NAMALWA (cell line): ENCODE results near the gene GPR32.
"Not testable (repeated sequence)": the region's sequence is repeated elsewhere in the genome, so short reads cannot be mapped to it uniquely, and the experiment has no call there.

Source experiments
- DNase-seq: peaks from one replicate; pipeline ENCODE4 v3.0.0-alpha.2; 2015; ENCODE audit warnings: low spot score

The GPR32 gene

GRCh38 chr19:50749490-50749889 is 20.8 kb upstream of the GPR32 start:
- no peak for DNase-seq

GRCh38 chr19:50750010-50750409 is 20.3 kb upstream of the GPR32 start:
- peak; percentile 66 for DNase-seq

- no peak for DNase-seq
Observed at GRCh38 chr19:50753879-50754278, 16.4 kb upstream of the GPR32 start.

GRCh38 chr19:50756244-50756643 is 14.0 kb upstream of the GPR32 start:
- DNase-seq: not testable (repeated sequence)

GRCh38 chr19:50757624-50758023 is 12.6 kb upstream of the GPR32 start:
- DNase-seq: not testable (repeated sequence)

GRCh38 chr19:50759076-50759475 is 11.2 kb upstream of the GPR32 start:
- DNase-seq: not testable (repeated sequence)

GRCh38 chr19:50759886-50760285 is 10.4 kb upstream of the GPR32 start:
- peak; percentile 85 for DNase-seq

- not testable (repeated sequence) for DNase-seq
Observed at GRCh38 chr19:50761501-50761900, 8.8 kb upstream of the GPR32 start.

- not testable (repeated sequence) for DNase-seq
Observed at GRCh38 chr19:50763521-50763920, 6.7 kb upstream of the GPR32 start.

- DNase-seq: no peak
Observed at GRCh38 chr19:50764409-50764808, 5.9 kb upstream of the GPR32 start.

- DNase-seq: not testable (repeated sequence)
Observed at GRCh38 chr19:50766746-50767145, 3.5 kb upstream of the GPR32 start.

- DNase-seq: not testable (repeated sequence)
Observed at GRCh38 chr19:50767263-50767662, 3.0 kb upstream of the GPR32 start.

- DNase-seq: no peak
Observed at GRCh38 chr19:50768277-50768676, 2.0 kb upstream of the GPR32 start.

GRCh38 chr19:50770888-50771287 is 624 bp downstream of the GPR32 start:
- DNase-seq: no peak

- DNase-seq: peak; percentile 75
Observed at GRCh38 chr19:50772476-50772875, 2.2 kb downstream of the GPR32 start.

GRCh38 chr19:50772912-50773311 is 2.6 kb downstream of the GPR32 start:
- not testable (repeated sequence) for DNase-seq

GRCh38 chr19:50773454-50773853 is 3.2 kb downstream of the GPR32 start:
- DNase-seq: not testable (repeated sequence)

GRCh38 chr19:50776131-50776530 is 5.9 kb downstream of the GPR32 start:
- no peak for DNase-seq

GRCh38 chr19:50777261-50777660 is 7.0 kb downstream of the GPR32 start:
- DNase-seq: no peak

GRCh38 chr19:50777830-50778303 is 7.6 kb downstream of the GPR32 start:
- no peak for DNase-seq

- DNase-seq: no peak
Observed at GRCh38 chr19:50778906-50779430, 8.7 kb downstream of the GPR32 start.

- DNase-seq: peak; percentile 59
Observed at GRCh38 chr19:50779504-50780457, 9.5 kb downstream of the GPR32 start.

- DNase-seq: no peak
Observed at GRCh38 chr19:50780753-50781435, 10.6 kb downstream of the GPR32 start.
